Lower lobe of right lung (tissue), 2 donors: Measurements from ENCODE around the gene FKBP11. TPM values are rescaled to one million over a fixed set of nuclear protein-coding genes. Genes with fewer than 3 reads are reported as not detected.

Experiments used
- ATAC-seq, 2 donors: fragments of 200-7000 bp; cut with Tn5 transposase; one replicate each; pipeline ENCODE4 v1.9.1; 2020 to 2022; ENCODE audit warnings: mild to moderate bottlenecking in 2 of 2, moderate library complexity in 2 of 2
- DNase-seq: peaks from one replicate; pipeline ENCODE4 v3.0.0-alpha.2; 2020
- H3K27ac ChIP-seq: fragments of 200-600 bp; one replicate; pipeline ENCODE4 v1.8.0; 2022
- H3K27me3 ChIP-seq: fragments of 200-600 bp; one replicate; pipeline ENCODE4 v1.8.0; 2022; ENCODE audit warnings: low read depth
- H3K36me3 ChIP-seq: fragments of 200-600 bp; one replicate; pipeline ENCODE4 v1.8.0; 2022; ENCODE audit warnings: mild to moderate bottlenecking
- H3K4me1 ChIP-seq: fragments of 200-600 bp; one replicate; pipeline ENCODE4 v1.8.0; 2022
- H3K4me3 ChIP-seq: fragments of 200-600 bp; one replicate; pipeline ENCODE4 v1.8.0; 2022; ENCODE audit warnings: mild to moderate bottlenecking
- H3K9me3 ChIP-seq: fragments of 200-600 bp; one replicate; pipeline ENCODE4 v1.8.0; 2022
- intact Hi-C: fragments of 100-400 bp; cut with DNase I; formaldehyde crosslinking; loops from one replicate; pipeline ENCODE4 v1.11.0; 2022
- total RNA-seq: library from RNA; stranded (reverse); fragmentation: NEBNext Ultra II Directional; extraction: Animal tissue kit (Norgen Biotek cat#: 25700); gene quantifications from one replicate; pipeline ENCODE4 v1.2.1, GENCODE V29; 2021
- TF ChIP-seq, protein P1 (sequence below): fragments of 200-600 bp; IDR thresholded peaks from one replicate; pipeline ENCODE4 v1.8.0; 2022; ENCODE audit warnings: antibody characterized with exemption, mild to moderate bottlenecking
- donor health status: DM: no; HTN: yes; CAD: no; lungs with severe emphysema.

Gene FKBP11
- total RNA-seq, 1 donor from 2014 or later = 24.9 TPM

DNA sequence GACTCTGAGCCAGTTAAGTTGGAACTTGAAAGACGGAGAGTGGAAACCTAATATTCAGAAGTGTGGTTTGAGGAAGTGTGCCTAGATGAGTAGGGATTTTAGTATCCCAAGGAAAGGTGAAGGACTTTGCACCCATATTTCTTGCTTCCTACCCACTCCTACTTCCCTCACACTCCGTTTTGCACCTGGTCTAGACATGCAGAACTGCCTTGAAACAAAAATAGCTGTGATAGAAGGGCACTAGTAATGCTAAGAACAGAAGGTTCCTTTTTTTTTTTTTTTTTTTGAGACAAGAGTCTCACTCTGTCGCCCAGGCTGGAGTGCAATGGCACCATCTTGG is 32.7 kb upstream of the FKBP11 start:
- H3K9me3 ChIP-seq = no peaks in the 10 kb centered on the region
- intact Hi-C loops = no loop called here
- peak overlapping the region; percentile 100 for H3K4me3 ChIP-seq
- peaks cover 13% of the 10 kb centered on the region for H3K36me3 ChIP-seq
- no peak for ATAC-seq
- peaks cover 31% of the 10 kb centered on the region for H3K4me1 ChIP-seq
- H3K27me3 ChIP-seq = no peaks in the 10 kb centered on the region
- TF ChIP-seq, protein P1, sequence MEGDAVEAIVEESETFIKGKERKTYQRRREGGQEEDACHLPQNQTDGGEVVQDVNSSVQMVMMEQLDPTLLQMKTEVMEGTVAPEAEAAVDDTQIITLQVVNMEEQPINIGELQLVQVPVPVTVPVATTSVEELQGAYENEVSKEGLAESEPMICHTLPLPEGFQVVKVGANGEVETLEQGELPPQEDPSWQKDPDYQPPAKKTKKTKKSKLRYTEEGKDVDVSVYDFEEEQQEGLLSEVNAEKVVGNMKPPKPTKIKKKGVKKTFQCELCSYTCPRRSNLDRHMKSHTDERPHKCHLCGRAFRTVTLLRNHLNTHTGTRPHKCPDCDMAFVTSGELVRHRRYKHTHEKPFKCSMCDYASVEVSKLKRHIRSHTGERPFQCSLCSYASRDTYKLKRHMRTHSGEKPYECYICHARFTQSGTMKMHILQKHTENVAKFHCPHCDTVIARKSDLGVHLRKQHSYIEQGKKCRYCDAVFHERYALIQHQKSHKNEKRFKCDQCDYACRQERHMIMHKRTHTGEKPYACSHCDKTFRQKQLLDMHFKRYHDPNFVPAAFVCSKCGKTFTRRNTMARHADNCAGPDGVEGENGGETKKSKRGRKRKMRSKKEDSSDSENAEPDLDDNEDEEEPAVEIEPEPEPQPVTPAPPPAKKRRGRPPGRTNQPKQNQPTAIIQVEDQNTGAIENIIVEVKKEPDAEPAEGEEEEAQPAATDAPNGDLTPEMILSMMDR = no peak
- peak overlapping the region; percentile 91 for H3K27ac ChIP-seq
- DNase-seq = no peak

DNA sequence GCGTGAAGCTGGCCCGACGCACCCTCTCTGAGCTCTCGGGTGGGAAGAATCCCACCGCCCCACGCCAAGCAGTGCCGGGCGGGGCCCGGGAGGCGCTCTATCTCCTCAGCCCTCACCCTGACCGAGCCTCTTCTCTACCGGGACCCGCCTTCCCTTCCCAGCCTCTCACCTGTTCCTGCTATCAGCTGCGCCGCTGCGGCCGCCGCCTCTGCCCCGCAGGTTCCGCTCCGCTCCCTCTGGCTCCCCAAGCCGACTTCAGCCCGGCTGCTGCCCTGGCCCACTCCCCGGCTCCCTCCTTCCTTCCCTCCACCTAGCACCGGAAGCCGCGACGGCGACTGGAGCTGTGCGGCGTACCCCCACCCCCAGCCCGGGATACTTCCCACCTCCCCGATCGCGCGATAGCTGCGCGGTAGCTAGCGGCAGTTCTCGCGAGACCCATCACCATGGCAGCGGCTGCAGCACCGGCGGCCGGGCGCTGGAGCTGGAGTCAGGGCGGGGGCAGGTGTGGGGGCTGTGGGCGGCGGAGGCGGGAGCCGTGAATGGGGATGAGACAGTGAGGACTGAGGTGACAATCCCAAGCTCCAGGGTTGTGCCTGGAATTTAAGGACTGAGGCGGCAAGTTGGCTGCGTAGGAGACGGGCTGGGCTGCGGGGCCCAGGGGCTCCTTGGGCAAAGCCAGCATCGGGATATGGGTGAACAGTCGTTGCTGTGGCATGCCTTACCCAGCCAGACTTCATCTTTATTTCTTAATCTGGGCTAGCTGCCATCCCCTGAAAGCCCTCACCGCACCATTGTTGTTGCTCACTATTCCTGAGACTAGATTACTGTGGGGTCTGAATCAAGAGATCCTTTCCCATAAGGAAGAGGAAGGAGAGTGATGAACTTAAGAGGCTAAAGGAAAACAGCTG is 32.1 kb upstream of the FKBP11 start, which contains the start of gene ARF3:
ARF3 (minus strand) TSS at position 347 of the 908 bp plus-strand sequence. CDS start 16,392 bp downstream, outside the sequence.
- peak within 1 kb of the TSS; percentile 91 for H3K27ac ChIP-seq

DNA sequence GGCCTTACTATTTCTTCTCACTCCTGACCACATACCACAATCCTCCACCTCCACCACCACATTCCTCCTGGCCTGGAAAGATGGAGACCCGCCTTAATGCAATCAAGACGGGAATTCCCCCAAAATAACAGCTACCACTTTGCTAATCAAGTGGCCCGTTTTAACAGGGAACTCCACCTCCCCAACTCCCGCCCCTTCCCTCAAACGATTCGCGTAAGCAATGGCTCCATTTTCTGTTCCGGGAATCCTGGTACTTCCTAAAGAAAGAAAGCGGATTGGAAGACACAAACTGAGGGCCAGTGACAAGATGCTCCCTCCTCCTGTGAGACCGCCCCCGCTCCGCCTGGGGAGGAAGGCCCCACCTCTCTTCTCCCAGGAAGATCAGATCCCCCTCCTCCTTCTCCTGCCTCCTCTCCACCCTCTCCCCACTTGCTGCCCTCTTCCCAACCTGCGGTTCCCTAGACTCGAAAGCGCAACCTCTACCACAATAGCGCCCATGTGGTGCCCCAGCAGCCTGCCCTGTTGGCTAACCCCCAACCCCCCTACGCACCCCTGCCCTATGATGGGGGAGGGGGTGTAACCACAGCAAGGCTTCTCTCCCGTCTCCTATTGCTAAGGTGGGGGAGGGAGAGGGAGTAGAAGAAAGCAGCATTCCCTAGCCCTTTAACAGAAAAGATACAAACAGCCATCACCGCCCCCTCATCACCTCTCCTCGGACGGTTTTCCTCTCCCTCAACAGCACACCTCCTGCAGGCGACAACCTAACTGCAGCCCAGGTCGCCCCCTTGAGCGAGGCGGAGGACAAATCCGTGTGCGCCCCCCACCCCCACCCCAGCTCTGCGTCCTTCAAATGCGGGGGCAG is 31.2 kb upstream of the FKBP11 start:
- intact Hi-C loops = no loop called here
- Histone ChIP-seq H3K4me3 (peak overlapping the region; percentile 100), H3K4me1 (peaks cover 31% of the 10 kb centered on the region), H3K36me3 (peaks cover 28% of the 10 kb centered on the region), H3K9me3 (no peaks in the 10 kb centered on the region), H3K27ac (peak overlapping the region; percentile 91), H3K27me3 (no peaks in the 10 kb centered on the region)
- DNase-seq = peak; percentile 82
- TF ChIP-seq, protein P1 = no peak
- peak; percentile 90 to 92 for ATAC-seq

More for the DNA sequence above, 32.1 kb upstream of the FKBP11 start, which contains the start of gene ARF3:
- H3K4me3 ChIP-seq = peak within 1 kb of the TSS; percentile 100
- H3K36me3 ChIP-seq = peaks cover 20% of the 10 kb centered on the region
- TF ChIP-seq, protein P1 = no peak
- peaks cover 31% of the 10 kb centered on the region for H3K4me1 ChIP-seq
- intact Hi-C loops = no loop called here
- DNase-seq = peak; percentile 97
- peak; percentile 96 to 97 for ATAC-seq
- H3K27me3 ChIP-seq = no peaks in the 10 kb centered on the region
- H3K9me3 ChIP-seq = no peaks in the 10 kb centered on the region

DNA sequence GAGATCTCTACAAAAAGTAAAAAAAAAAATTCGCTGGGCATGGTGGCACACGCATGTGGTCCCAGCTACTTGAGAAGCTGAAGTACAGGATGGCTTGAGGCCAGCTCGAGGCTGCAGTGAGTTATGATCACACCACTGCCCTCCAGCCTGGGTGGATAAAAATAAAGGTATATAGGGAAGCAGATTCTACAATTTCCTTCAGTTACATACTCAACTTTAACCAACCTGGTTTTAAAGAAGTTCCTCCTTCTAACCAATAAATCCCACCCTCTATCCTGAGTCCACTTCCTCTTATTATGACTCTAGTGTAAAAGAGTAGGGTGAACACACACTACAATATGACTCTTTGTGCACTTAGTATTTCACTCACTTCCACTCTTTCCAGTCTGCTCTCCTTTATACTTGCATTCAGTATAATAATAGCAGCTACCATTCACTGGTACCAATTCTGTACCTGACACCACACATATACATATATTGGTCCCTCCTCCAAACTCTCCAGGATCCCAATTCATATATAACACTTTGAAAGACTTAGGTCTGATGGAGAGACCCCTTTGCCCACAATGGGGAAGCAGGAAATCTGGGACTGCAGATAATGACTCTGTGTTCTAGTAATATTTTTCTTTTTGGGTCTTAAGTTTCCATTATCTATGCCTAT is 29.7 kb upstream of the FKBP11 start:
- Histone ChIP-seq H3K4me1 (peaks cover 31% of the 10 kb centered on the region), H3K27ac (no peak overlapping the region), H3K36me3 (peaks cover 29% of the 10 kb centered on the region), H3K9me3 (no peaks in the 10 kb centered on the region), H3K4me3 (no peak overlapping the region), H3K27me3 (no peaks in the 10 kb centered on the region)
- intact Hi-C loops = no loop called here
- DNase-seq = no peak
- TF ChIP-seq, protein P1 = no peak
- ATAC-seq = peak in 1 of 2 donors; percentile 1

DNA sequence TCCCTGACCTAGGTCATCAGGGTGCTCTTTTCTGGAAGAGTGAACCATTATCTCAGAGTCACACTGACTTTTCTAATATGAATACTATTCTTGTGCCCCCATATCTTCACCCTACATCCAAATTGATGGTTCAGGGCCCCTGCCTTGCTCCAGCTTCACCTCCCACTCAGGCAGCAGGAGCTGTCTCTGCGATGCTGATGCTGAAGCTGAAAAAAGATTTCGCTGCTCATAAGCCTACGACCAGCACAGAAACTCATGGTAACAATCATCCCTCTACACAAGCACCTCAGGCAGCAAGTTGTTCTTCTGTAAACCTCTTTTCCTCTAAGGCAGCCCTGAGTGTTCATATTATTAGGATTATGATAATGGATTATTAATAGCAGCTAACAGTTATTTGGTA is 28.8 kb upstream of the FKBP11 start:
- ATAC-seq = no peak
- no peak overlapping the region for H3K27ac ChIP-seq
- intact Hi-C loops = no loop called here

More for the DNA sequence above, 28.8 kb upstream of the FKBP11 start:
- Histone ChIP-seq H3K9me3 (no peaks in the 10 kb centered on the region), H3K4me3 (no peak overlapping the region), H3K36me3 (peaks cover 29% of the 10 kb centered on the region), H3K27me3 (no peaks in the 10 kb centered on the region), H3K4me1 (peaks cover 31% of the 10 kb centered on the region)
- TF ChIP-seq, protein P1 = no peak
- no peak for DNase-seq
